Measurements from ENCODE around the gene GRID1. TPM values are rescaled to one million over a fixed set of nuclear protein-coding genes. Genes with fewer than 3 reads are reported as not detected.

GRID1 gene
- total and polyA plus RNA-seq, 2 experiments from 2014 or later, result not detected

- no peaks in the 10 kb centered on the region for H3K4me1 ChIP-seq (ENCODE audit: insufficient read depth)
- H3K36me3 ChIP-seq (ENCODE audit: low read depth), result no peaks in the 10 kb centered on the region
- no peak for DNase-seq
- H4K20me1 ChIP-seq (ENCODE audit: insufficient read depth), result no peaks in the 10 kb centered on the region
- H3K4me2 ChIP-seq (ENCODE audit: unreplicated experiment), result no peak overlapping the region
- TF ChIP-seq EZH2 (IDR thresholded peaks at IDR 0.05; ENCODE audit: insufficient read depth, poor library complexity, severe bottlenecking), result no peak
- H3K9me2 ChIP-seq (ENCODE audit: insufficient read depth), result no peaks in the 10 kb centered on the region
- H3K79me2 ChIP-seq (ENCODE audit: insufficient read depth), result no peaks in the 10 kb centered on the region
- H3K9me3 ChIP-seq (ENCODE audit: low read depth), result no peaks in the 10 kb centered on the region
- no peaks in the 10 kb centered on the region for H3F3A ChIP-seq (ENCODE audit: insufficient read depth)
- H2AFZ ChIP-seq, result no peak overlapping the region
- no peak overlapping the region for H3K4me3 ChIP-seq
- H3K27me3 ChIP-seq (replicated peaks; ENCODE audit: insufficient read depth), result no peaks in the 10 kb centered on the region
- no peak overlapping the region for H3K9ac ChIP-seq
- 9 to 23% methylated on average over 7 of the region's 7 CpGs for WGBS, 2 experiments (ENCODE audit: low coverage in 1 of 2, low lambda C conversion rate in 2 of 2, missing lambda C conversion rate in 2 of 2)
- H3K27ac ChIP-seq, result no peak overlapping the region
- in situ Hi-C loops (cut with MboI), result no loop called here
These were observed 305.1 kb downstream of the GRID1 start for GRCh38 chr10:86061278-86062197.

GRCh38 chr10:86060386-86061277 is 306.0 kb downstream of the GRID1 start:
- no peak for DNase-seq
- in situ Hi-C loops (cut with MboI), result no loop called here
- no peaks in the 10 kb centered on the region for H3K79me2 ChIP-seq (ENCODE audit: insufficient read depth)
- no peaks in the 10 kb centered on the region for H3K4me1 ChIP-seq (ENCODE audit: insufficient read depth)
- H3K4me3 ChIP-seq, result no peak overlapping the region
- no peaks in the 10 kb centered on the region for H3K27me3 ChIP-seq (replicated peaks; ENCODE audit: insufficient read depth)
- no peak overlapping the region for H3K27ac ChIP-seq
- TF ChIP-seq EZH2 (IDR thresholded peaks at IDR 0.05; ENCODE audit: insufficient read depth, poor library complexity, severe bottlenecking) (no peak), EZH2phosphoT487 (IDR thresholded peaks at IDR 0.05; ENCODE audit: insufficient read depth, low read depth) (no peak)
- no peak overlapping the region for H2AFZ ChIP-seq
- H3K4me2 ChIP-seq (ENCODE audit: unreplicated experiment), result no peak overlapping the region
- WGBS, 2 experiments (ENCODE audit: low coverage in 1 of 2, low lambda C conversion rate in 2 of 2, missing lambda C conversion rate in 2 of 2), result 30 to 36% methylated on average over 9 of the region's 9 CpGs
- no peaks in the 10 kb centered on the region for H3K36me3 ChIP-seq (ENCODE audit: low read depth)
- H4K20me1 ChIP-seq (ENCODE audit: insufficient read depth), result no peaks in the 10 kb centered on the region
- no peaks in the 10 kb centered on the region for H3K9me2 ChIP-seq (ENCODE audit: insufficient read depth)
- H3K9ac ChIP-seq, result no peak overlapping the region
- no peaks in the 10 kb centered on the region for H3F3A ChIP-seq (ENCODE audit: insufficient read depth)
- H3K9me3 ChIP-seq (ENCODE audit: low read depth), result no peaks in the 10 kb centered on the region

- H3K4me3 ChIP-seq, result no peak overlapping the region
- H3K9me3 ChIP-seq (ENCODE audit: low read depth), result no peaks in the 10 kb centered on the region
- no peaks in the 10 kb centered on the region for H3K9me2 ChIP-seq (ENCODE audit: insufficient read depth)
- 32 to 42% methylated on average over 3 of the region's 3 CpGs for WGBS, 2 experiments (ENCODE audit: low coverage in 1 of 2, low lambda C conversion rate in 2 of 2, missing lambda C conversion rate in 2 of 2)
- no peaks in the 10 kb centered on the region for H3K36me3 ChIP-seq (ENCODE audit: low read depth)
- in situ Hi-C loops (cut with MboI), result no loop called here
- no peaks in the 10 kb centered on the region for H3K4me1 ChIP-seq (ENCODE audit: insufficient read depth)
- H3K79me2 ChIP-seq (ENCODE audit: insufficient read depth), result no peaks in the 10 kb centered on the region
- H4K20me1 ChIP-seq (ENCODE audit: insufficient read depth), result no peaks in the 10 kb centered on the region
- no peak overlapping the region for H2AFZ ChIP-seq
- H3F3A ChIP-seq (ENCODE audit: insufficient read depth), result no peaks in the 10 kb centered on the region
- no peak for DNase-seq
- no peak overlapping the region for H3K27ac ChIP-seq
- no peak for TF ChIP-seq EZH2phosphoT487 (IDR thresholded peaks at IDR 0.05; ENCODE audit: insufficient read depth, low read depth)
- H3K4me2 ChIP-seq (ENCODE audit: unreplicated experiment), result no peak overlapping the region
- H3K27me3 ChIP-seq (replicated peaks; ENCODE audit: insufficient read depth), result no peaks in the 10 kb centered on the region
- H3K9ac ChIP-seq, result no peak overlapping the region
These were observed 306.7 kb downstream of the GRID1 start for GRCh38 chr10:86059892-86060291.

GRCh38 chr10:86058964-86059363 is 307.6 kb downstream of the GRID1 start:
- Histone ChIP-seq H3F3A (ENCODE audit: insufficient read depth) (no peaks in the 10 kb centered on the region), H3K36me3 (ENCODE audit: low read depth) (no peaks in the 10 kb centered on the region), H4K20me1 (ENCODE audit: insufficient read depth) (no peaks in the 10 kb centered on the region), H3K4me3 (no peak overlapping the region), H2AFZ (no peak overlapping the region), H3K9me2 (ENCODE audit: insufficient read depth) (no peaks in the 10 kb centered on the region), H3K4me1 (ENCODE audit: insufficient read depth) (no peaks in the 10 kb centered on the region), H3K27ac (no peak overlapping the region), H3K4me2 (ENCODE audit: unreplicated experiment) (no peak overlapping the region), H3K9ac (no peak overlapping the region), H3K79me2 (ENCODE audit: insufficient read depth) (no peaks in the 10 kb centered on the region), H3K27me3 (replicated peaks; ENCODE audit: insufficient read depth) (no peaks in the 10 kb centered on the region), H3K9me3 (ENCODE audit: low read depth) (no peaks in the 10 kb centered on the region)
- DNase-seq, result no peak
- TF ChIP-seq EZH2 (IDR thresholded peaks at IDR 0.05; ENCODE audit: insufficient read depth, poor library complexity, severe bottlenecking) (no peak), EZH2phosphoT487 (IDR thresholded peaks at IDR 0.05; ENCODE audit: insufficient read depth, low read depth) (no peak)
- WGBS, 2 experiments (ENCODE audit: low coverage in 1 of 2, low lambda C conversion rate in 2 of 2, missing lambda C conversion rate in 2 of 2), result 38 to 53% methylated on average over 5 of the region's 5 CpGs
- in situ Hi-C loops (cut with MboI), result no loop called here
